NK-92 (cell line): Measurements from ENCODE around the gene CBX5.
"Not testable (repeated sequence)": the region's sequence is repeated elsewhere in the genome, so short reads cannot be mapped to it uniquely, and the experiment has no call there.

ENCODE experiments used
- DNase-seq: peaks from one replicate; lab custom pipeline; 2025; ENCODE audit not compliant: unreplicated experiment; lab: John Stamatoyannopoulos, UW

The CBX5 gene

DNA sequence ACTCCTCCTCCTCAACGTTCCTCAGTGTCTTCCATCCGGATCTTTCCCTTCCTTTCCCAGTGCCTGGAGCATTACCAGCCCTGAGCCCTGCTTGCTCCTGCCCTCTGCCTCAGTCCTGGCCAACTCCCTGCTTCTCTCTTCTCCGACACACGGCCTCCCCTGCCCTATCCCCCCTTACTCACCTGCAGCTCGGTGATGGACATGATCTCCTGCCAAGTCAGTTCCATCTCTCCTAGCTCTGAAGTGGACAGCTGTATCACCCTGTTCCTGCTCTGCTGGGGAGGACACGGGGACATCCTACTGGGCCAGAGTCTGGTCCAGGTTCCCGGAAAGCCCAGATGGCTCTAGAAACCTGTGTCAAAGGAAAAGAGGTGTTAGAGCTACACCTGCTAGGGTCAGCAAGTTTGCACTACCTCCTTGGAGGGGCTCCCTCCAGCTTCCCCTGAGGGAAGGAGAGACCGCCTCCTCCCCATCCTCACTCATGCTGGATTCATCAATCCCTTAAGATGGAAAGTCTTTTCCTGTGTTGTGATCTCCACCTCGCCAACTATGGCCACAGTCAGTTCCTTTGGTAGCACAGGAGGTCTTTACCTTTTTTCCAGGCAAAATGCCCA lies 15.1 kb upstream of the CBX5 start:
- no peak for DNase-seq

DNA sequence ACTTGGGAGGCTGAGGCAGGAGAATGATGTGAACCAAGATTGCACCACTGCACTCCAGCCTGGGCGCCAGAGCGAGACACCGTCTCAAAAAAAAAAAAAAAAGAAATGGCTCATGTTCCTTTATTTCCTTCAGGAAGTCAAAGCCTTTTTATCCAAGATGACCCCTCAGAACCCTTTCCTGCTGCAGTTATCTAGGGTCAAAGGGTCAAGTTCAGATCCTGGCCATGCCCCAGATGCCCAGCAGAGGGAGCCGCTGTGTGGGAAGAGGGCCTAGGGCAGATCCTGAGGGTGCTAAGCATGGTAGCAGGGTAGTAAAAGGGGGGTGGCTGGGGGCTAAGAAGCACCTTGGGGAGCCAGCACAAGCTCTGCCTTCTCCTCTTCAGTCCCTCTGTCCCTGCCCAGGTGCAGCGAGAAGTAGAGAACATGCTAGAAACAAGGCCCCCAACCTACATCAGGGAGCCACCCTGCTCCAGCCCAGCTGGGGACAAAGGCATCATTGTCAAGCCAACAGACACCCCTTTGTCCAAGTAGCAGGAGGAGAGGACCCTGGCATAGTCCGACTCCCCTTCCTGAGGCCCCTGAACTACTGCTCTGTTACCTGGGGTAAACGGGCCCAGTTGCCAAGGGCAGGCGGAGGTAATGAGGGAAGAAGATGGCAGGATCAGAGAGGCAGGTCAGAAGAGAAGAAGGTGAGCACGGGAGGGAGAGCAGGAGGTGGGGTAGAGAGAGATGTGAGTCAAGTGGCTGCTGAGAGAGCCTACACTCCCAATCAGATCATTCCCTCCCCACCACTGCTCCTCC lies 14.4 kb upstream of the CBX5 start:
- no peak for DNase-seq

DNA sequence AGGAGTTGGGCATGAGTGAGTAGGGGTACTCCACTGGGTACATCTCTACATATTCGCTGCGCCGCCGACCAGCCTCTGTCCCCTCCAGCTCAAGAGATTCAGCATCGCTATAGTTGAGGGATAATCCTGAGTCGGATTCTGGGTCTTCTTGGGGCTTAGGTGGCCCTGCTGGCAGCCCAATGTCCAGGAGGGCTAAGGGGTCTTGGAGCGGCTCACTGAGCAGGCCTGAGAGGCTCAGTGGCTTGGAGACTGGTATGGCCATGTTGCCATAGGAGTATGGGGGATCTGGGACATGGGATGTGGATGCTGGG lies 13.0 kb upstream of the CBX5 start:
- no peak for DNase-seq

DNA sequence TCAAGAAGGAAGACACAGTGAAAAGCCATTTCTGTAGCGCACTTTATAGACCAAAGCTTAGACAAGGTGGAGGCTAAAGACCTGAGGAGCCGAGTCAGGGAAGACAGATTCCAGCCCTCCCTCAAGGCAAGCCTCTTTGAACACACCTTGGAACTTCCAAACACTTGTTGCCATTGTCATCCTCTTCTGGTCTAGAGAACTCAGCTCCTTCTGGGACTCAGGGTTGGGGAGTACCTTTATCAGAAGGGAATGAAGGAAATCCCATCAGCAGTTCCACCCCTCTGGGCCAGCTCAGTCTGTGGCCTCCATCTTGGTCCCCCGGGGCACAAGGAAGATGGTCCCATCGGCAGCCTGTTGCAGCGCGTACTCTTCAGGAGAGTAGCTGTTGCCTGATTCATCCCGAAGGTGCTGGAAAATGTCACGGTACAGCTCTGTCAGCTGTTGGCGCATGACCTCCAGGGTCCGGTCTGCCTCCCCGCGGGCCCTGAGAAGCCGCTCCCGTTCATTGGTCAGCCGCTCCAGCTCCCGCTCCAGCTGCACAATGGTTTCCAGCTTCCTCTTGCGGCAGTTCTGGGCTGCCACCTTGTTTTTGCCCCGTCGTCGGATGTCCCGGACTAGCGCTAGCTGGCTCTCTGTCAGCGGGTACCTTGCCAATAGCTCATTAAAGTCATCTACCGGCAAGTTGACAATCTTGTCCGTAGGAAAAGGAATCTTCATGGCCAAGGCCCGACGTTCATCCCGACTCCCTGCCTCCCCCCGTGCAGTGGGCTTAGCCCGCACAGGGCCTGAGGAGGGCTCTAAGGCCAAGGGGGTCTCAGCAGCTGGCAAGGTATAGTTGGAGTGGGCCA lies 12.4 kb upstream of the CBX5 start:
- DNase-seq: no peak

DNA sequence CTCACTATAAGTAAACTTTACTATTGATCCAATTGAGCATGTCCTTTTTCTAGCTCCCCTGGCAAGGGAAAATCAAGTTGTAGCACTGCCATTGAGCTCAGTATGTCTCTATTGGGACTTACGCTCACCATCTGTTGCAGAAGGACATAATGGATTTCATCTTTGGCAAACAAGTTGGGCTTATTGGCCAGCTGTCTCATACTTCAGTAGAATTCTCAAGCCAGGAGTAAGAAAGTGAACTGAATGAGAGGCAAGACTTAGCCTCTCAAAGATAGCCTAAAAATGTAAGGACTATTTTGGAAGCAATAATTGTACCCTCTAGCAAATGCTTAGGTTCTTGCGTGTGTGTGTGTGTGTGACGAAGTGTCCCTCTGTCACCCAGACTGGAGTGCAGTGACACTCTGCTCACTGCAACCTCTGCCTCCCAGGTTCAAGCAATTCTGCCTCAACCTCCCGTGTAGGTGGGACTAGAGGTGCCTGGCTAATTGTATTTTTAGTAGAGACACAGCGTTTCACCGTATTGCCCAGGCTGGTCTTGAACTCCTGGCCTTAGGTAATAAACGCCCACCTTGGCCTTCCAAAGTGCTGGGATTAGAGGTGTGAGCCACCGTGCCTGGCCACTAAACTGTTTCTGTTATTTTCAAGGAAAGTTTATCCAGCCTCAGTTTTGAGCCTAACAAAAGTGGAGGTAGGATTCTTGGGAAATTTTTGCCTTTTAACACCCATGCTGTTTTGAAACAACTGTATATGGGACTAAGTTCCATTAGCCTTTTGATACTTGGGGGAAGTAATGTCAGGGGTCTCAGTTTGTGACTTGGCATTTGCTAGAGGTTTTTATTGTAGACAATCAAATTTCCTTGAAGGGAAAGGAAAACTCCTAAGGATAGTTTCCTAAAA lies 7.6 kb upstream of the CBX5 start:
- DNase-seq: no peak

DNA sequence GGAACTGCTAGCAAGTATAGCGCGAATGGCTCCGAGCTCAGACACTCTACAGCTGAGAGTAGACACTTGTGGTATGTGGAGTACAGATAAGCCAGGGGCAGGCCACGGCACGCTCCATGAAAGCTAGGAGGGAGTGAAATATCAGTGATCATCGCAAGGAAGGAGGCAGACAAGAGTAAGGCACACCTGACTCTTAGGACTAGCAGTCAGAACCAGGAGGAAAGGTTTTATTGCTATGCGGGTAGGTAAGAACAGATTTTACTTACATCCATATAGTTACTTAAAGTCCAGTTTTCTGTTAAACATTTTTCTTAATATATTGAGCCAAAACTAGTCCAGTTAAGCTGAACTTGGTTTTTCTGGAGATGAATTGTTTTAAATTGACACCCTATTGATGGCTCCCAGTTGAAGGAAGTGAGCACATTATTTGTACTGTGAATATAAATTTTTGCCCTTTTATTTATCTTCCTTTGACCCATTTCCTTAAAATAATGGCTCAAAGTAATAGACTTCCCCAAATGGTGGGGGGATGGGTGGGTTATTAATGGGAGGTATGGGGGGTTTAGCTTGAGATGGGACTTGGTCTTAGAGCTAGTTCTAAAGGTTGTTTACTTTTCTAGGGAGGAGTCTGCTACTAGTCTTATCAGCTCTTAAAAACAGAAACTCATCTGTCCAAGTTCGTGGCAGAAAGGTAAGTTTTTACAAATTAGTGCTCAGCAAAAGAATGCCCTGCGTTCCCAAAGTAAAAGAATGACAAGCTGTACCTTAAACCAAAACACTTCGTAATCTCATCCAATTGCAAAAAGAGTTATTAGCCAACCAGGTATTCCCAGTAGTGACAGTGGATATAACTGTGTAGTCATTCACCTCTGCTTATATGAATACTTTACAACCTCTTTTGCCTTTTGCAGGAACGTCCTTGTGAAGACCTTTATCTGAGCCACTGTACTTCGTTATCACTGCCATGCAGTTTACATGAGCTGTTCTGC lies 6.4 kb upstream of the CBX5 start:
- no peak for DNase-seq

DNA sequence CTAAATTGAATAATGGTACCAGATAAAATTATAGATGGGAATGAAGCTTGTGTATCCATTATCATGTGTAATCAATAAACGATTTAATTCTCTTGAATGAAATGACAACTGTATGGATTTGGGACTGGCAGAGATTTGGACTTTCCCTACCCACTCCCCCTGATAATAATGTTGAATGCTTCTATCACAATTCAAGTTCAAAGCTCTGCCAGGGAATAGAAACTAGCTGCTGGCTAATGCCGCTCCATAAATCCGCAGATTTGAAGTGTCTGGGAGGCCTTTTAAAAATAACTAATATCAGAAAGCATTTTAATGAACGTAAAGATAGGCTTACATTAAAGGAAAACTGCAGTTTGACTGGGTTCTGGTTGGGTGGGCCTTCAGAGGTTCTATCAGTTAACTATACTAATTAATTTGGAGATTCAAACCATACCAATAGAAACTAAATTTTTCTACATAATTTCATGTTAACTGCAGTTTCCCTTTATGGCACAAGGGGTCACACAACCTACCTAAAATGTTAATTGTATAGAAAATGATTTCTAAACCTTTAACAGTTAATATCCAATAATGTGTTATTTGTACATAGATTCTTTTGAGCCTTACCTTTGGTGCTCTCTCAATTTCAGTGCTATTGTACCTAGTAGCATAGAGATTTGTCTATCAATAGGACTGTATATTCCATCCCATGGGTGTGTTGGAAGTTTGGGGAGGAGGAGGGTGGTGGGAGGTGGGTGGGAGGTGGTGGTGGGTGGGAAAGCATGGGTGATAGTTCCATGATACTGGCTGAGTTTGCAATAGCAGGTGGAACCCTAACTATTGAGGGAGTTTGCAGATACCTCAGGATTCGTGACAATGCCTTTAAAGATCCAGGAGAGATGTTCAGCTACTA lies 5.5 kb upstream of the CBX5 start:
- DNase-seq: no peak

DNA sequence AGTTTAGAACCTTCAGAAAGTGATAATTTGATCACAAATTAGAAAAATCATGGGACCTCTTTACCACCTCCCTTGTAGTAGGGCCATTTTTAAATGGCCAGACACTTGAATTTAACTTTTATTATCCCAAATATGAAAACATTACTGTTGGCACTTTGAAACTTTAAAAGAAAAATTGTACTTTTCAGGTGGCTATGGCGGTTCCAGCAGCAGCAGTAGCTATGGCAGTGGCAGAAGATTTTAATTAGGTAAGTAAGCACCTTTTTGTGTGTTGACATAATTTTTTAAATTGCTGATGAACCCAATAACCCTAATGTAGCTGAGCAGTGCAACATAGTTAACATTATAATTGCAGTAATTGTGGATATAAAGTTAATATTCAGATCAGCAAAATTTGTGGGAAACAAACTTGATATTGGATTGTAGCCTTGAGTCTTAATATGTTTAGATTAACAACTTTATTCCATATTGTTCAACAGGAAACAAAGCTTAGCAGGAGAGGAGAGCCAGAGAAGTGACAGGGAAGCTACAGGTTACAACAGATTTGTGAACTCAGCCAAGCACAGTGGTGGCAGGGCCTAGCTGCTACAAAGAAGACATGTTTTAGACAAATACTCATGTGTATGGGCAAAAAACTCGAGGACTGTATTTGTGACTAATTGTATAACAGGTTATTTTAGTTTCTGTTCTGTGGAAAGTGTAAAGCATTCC lies 4.3 kb upstream of the CBX5 start:
- DNase-seq: not testable (repeated sequence)

DNA sequence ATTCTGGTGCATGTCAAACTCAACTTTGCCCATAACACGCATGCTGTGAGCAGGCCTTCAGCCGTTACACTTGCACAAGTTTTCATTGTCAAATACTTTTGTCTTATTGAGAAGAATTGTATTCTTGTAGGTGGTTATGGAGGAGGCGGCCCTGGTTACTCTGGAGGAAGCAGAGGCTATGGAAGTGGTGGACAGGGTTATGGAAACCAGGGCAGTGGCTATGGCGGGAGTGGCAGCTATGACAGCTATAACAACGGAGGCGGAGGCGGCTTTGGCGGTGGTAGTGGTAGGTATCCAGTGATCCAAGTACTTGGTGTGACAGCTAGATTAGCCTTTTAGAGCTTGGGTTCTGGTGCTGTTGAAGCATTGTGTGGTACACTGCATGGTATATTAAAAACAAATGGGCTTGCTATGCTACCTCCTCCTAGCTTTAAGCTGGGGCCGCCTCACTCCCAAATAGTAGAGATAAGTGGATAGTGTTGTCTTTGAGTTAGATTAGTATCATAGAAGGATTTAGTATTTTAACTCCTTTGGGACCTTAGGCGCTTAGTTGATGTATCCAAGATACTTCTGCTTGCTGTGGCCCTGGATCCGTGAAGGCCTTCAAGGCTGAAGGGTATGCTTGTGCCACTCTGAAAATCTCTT lies 3.1 kb upstream of the CBX5 start:
- DNase-seq: no peak

DNA sequence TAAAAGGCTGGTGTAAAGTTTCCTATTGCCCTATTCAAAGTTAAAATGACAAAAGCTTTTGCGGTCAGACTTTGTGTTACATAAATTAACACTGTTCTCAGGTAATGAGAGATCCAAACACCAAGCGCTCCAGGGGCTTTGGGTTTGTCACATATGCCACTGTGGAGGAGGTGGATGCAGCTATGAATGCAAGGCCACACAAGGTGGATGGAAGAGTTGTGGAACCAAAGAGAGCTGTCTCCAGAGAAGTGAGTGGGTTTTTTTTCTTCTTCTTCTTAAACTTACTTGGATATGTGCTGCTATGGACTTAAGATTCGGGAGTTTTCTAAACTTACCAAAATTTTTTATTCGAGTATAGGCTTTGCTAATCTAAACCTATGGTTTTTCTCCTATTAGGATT lies 1.8 kb upstream of the CBX5 start:
- not testable (repeated sequence) for DNase-seq

DNA sequence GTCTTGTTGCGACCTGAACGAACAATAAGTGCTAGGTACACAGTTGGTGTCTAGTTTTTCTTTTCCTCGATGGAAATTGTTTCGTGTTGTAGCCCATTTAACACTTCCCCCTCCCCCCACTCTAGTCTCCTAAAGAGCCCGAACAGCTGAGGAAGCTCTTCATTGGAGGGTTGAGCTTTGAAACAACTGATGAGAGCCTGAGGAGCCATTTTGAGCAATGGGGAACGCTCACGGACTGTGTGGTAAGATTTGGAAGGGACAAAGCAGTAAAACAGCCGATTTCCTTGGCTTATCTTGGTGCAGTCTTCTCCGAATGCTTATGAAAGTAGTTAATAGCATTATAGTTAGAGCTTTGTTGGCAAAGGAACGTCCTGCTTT lies 1.3 kb upstream of the CBX5 start:
- not testable (repeated sequence) for DNase-seq

DNA sequence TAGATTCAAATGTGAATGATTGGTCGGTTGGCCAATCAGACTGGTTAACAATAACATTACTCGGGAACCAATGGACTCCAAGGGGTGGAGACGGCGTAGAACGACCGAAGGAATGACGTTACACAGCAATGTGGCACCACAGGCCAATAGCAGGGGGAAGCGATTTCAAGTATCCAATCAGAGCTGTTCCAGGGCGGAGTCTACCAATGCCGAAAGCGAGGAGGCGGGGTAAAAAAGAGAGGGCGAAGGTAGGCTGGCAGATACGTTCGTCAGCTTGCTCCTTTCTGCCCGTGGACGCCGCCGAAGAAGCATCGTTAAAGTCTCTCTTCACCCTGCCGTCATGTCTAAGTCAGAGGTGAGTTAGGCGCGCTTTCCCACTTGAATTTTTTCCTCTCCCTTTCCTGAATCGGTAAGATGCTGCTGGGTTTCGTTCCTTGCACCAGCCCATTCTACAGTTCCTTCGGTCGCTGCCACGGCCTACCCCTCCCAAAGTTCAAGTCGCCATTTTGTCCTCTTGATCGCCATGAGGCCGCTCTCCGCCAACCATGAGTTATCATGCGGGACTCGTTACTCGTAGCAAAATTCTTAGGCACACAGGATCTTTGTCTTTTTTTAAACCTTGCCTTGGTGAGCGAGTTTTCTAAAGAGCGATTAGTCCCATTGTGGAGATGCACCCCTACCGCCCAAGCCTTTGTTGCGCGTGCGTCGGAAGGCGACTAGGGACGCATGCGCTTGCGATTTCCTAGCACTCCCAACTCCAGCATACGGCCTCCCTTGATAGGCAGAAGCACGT lies 742 bp upstream of the CBX5 start, which contains the start of gene HNRNPA1:
Gene HNRNPA1 (plus strand): TSS at position 259 of the 793 bp plus-strand sequence. CDS start 82 bp downstream, at position 341.
- peak; percentile 83 for DNase-seq

DNA sequence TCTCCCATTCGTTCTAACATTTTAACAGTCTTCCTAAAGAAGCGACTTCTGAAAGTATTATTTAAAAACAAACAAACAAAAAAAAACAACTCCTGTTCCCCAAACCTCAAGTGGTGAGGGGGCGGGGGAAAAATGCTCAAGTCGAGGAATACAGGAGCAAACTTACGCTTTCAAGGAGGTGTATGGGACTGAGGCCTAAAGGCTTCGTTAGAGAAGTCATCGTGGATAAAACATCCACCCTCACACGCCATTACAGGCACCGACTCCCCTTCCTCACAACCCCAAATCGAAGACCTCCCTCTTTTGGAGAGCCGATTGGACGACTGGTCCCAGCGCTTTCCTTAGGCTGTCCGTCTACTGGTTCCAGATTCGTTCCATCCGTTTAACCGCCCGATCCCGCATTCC lies 693 bp downstream of the CBX5 start:
- DNase-seq: no peak

DNA sequence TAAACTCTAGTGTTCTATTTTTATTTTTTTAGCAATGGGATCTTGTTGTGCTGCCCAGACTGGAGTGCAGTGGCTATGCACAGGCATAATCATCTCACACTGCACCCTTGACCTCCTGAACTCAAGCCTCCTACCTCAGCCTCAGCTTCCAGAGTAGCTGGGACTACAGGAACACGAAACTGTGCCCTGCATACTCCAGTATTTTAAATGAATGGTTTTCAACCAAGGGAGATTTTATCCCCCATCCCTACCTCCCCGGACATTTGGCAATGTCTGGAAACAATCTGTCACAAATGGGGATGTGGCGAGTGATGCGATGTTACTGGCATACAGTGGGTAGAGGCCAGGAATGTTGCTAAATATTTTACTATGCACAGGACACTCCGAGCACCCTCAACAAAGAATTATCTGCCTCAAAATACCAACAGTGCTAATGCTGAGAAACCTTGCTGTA lies 2.1 kb downstream of the CBX5 start:
- DNase-seq: no peak

DNA sequence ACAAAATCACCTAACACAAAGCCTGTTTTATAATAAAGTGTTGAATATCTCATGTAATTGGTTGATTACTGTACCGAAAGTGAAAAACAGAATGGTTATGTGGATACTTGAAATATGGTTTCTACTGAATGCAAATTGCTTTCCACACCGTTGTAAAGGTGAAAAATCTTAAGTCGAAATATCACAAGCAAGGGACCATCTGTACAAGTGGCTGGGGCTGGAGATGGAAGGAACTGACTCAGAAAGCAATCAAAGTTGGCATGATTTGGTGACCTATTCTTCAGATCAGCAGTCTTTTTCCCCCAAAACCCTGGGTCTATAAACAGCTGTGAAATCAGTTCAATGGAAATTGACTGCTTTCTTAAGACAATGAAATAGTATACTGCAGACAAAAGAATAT lies 3.6 kb downstream of the CBX5 start:
- DNase-seq: no peak

DNA sequence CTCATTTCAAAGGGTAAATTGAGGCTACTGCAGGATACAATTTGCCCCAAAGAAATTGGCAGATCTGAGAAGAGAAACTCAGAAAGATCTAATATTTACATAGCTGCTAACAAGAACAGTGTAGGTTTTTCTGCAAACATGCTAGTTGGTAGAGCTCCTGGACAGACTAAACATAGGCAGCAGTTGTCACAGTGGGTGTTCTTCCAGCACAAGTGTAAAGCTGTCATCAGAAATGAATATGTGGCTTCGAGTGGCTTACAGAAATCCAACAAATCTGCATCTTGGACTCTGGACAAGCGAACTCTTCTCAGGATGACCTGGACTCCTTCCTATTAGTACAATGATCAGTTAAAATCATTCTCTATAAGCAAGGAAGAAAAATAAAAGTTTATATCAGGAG lies 5.9 kb downstream of the CBX5 start:
- no peak for DNase-seq

DNA sequence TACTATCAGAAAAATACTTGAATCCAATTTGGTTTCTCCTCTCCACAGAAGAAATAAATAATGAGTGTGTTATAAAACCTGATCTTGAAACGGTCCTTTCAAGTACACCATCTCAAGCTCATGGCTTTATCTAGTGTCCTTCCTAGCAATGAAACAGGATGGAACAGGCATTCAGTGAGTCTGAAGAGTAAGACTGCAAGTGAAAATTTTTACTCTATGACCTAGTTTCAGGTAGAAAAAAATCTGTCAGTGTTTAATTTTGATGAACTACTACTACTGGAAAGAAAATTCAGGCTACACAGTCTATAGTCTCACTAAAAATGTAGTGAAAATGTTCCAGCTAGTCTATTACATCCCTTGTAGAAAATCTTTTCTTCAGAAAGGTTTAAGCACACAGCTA lies 7.7 kb downstream of the CBX5 start:
- no peak for DNase-seq
